GM23248 (cell line): ENCODE results near the gene NFIC.

Experiments
- EZH2 ChIP-seq: fragments of 200-600 bp; sonication (generic); IDR thresholded peaks from 2 replicates; pipeline ENCODE4 v1.6.1; 2018; ENCODE audit warnings: antibody characterized with exemption, mild to moderate bottlenecking; ENCODE audit not compliant: insufficient read depth, poor library complexity, severe bottlenecking
- EZH2phosphoT487 ChIP-seq: fragments of 200-600 bp; sonication (generic); IDR thresholded peaks from 2 replicates; pipeline ENCODE4 v1.6.1; 2018; ENCODE audit warnings: antibody characterized with exemption, moderate library complexity, mild to moderate bottlenecking, low read depth; ENCODE audit not compliant: insufficient read depth

- TF ChIP-seq EZH2 (no peak), EZH2phosphoT487 (no peak)
Measured at GRCh38 chr19:3325451-3325850, 40.9 kb upstream of the NFIC start.
